AG09319 (cell line): ENCODE measurements around the gene CYB5R4.

Source experiments
- DNase-seq: peaks from one replicate; pipeline ENCODE4 v3.0.0-alpha.2; 2010; ENCODE audit warnings: low read depth; ENCODE audit errors: extremely low read depth
- CTCF ChIP-seq: IDR thresholded peaks from 2 replicates; pipeline ENCODE4 v1.5.1; 2011; ENCODE audit warnings: low read depth, mild to moderate bottlenecking, inconsistent platforms, low read length, moderate library complexity

The CYB5R4 gene

GRCh38 chr6:83852528-83853177, 6.8 kb upstream of the CYB5R4 start:
- no peak for DNase-seq
- no peak for TF ChIP-seq CTCF

GRCh38 chr6:83853178-83854000, 6.1 kb upstream of the CYB5R4 start, which contains the start of gene RIPPLY2:
Gene RIPPLY2 (plus strand): TSS chr6:83853360. CDS start chr6:83853417, 57 bp downstream.
- TF ChIP-seq CTCF, result no peak
- no peak for DNase-seq

- TF ChIP-seq CTCF, result no peak
- DNase-seq, result no peak
Observed at GRCh38 chr6:83854001-83854501, 5.4 kb upstream of the CYB5R4 start.

- DNase-seq, result no peak
- TF ChIP-seq CTCF, result no peak
Observed at GRCh38 chr6:83854766-83855165, 4.7 kb upstream of the CYB5R4 start.

- no peak for TF ChIP-seq CTCF
- DNase-seq, result no peak
Observed at GRCh38 chr6:83860359-83860755, 868 bp downstream of the CYB5R4 start.

GRCh38 chr6:83860782-83861495, 1.4 kb downstream of the CYB5R4 start:
- no peak for TF ChIP-seq CTCF
- no peak for DNase-seq
